Superior temporal gyrus (tissue), 1 donor: Measurements from ENCODE around the gene ACTN3.
"Not testable (repeated sequence)": the region's sequence is repeated elsewhere in the genome, so short reads cannot be mapped to it uniquely, and the experiment has no call there.

ENCODE experiments used
- DNase-seq: peaks from one replicate; pipeline ENCODE4 v3.0.0-alpha.2; 2016; ENCODE audit errors: extremely low spot score

Gene ACTN3

GRCh38 chr11:66595245-66595904 lies 48.7 kb downstream of the ACTN3 start:
- DNase-seq: peak; percentile 8

GRCh38 chr11:66598993-66599392 lies 52.3 kb downstream of the ACTN3 start:
- no peak for DNase-seq

GRCh38 chr11:66600219-66600618 lies 53.5 kb downstream of the ACTN3 start:
- DNase-seq: no peak

GRCh38 chr11:66600631-66601233 lies 54.0 kb downstream of the ACTN3 start:
- DNase-seq: no peak

GRCh38 chr11:66603072-66603471 lies 56.4 kb downstream of the ACTN3 start:
- no peak for DNase-seq

- no peak for DNase-seq
These were observed 57.5 kb downstream of the ACTN3 start for GRCh38 chr11:66604155-66604554.

GRCh38 chr11:66606608-66607007 lies 59.9 kb downstream of the ACTN3 start:
- DNase-seq: not testable (repeated sequence)

- DNase-seq: peak; percentile 17
These were observed 60.6 kb downstream of the ACTN3 start for GRCh38 chr11:66607126-66607834.

GRCh38 chr11:66609721-66610617 lies 63.3 kb downstream of the ACTN3 start:
- DNase-seq: no peak

- DNase-seq: no peak
These were observed 65.8 kb downstream of the ACTN3 start for GRCh38 chr11:66612458-66612857.
